ENCODE measurements around the gene NTNG1.

Gene NTNG1

GRCh38 chr1:107344268-107344760, 203.5 kb downstream of the NTNG1 start:
- DNase-seq: no peak

GRCh38 chr1:107344836-107345235, 204.0 kb downstream of the NTNG1 start:
- DNase-seq: no peak

DNA sequence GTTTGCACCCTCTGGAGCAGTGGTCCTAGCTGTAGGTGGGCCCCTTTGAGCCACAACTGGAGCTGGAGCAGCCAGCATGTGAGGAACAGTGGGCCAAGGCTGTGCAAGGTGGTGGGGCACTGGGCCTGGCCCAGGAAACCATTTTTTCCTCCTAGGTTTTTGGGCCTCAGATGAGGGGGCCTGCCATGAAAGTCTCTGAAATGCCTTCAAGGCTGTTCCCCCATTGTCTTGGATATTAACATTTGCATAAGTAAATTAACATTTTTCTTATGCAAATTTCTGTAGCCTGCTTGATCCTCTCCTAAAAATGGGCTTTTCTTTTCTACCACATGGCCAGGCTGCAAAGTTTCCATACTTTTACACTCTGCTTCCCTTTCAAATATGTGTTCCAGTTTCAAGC, 212.0 kb downstream of the NTNG1 start:
- no peak for DNase-seq

DNA sequence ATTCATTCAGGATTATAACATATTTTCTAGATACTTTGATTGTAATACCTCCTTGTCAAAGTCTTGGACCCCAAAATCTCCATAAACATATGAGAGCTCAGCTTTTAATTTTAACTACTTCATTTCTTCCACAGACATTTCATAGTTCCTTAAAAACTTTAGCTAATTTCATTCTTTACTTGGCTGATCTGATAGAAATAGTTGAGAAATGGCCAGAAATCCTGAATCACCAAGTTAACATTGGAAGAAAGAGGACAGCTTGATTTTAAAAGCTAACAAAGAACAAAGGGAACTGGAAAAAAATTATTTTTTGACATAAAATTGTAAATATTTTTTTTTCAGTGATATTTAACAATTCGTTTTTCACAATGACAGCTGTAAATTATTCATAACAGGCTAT, 216.5 kb downstream of the NTNG1 start:
- no peak for DNase-seq

DNA sequence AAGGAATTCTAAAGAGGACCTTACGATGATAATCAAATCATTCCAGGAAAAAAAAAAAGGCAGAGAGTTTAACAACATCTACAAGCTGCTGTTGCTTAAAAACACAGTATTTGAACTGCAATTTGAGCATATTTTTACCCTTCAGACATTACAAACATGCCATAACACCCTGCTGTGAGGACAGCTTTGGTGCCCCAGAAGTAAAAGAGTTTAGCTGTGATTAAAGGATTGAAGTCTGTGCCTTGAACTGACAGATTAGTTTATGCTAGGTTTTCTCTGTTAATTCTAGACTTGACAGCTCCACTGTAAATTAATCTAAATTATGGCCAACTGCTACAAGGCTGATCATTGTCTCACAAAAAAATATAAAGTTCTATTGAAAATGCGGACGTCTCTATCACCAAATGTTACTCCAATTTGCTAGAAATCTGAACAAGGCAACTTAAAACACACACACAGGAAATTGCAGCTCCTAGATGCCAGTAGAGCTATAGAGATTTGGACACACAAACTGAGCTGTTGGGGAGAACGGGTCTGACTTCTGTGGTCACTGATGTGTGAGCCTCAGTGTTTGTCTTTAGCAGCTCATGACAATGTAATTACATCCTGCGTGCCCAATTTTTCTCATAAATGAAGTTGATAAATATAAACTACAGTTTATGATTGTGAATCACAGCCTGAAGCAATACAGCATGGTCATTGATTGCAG, 217.9 kb downstream of the NTNG1 start:
- DNase-seq: no peak

DNA sequence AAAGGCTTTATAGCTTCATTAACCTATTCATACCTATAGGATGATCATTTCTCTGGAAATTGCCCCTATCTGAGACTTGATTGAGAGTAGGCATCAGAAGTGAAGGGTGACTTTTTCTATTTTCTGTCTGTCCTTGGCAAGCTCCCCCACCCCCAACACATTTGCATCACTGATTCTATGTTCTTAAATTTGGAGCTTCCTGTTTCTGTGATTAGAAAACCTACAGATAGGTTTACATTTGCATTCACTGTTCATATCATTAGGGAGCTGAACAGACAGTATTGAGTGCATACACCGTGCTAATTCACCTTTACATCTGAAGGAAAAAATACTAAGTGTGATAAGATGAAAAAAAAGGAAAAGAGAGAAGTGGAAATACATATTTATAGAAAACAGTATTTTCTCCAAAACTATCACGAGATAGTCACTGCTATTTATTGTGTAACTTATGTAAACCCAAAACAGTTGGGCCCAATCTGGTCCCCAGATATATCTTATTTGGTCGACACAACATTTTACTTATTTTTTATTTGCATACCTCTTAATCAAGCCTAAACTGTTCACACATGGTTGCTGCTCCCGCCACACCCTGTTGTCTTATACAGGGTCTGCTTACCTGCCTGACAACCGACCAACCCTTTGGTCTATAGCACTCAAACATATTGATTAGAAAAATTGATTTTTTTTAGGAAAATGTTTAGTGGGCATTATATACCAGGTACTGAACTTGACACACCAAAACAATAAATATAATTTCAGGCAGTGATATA, 218.8 kb downstream of the NTNG1 start:
- no peak for DNase-seq

GRCh38 chr1:107362468-107363140, 221.8 kb downstream of the NTNG1 start:
- DNase-seq: no peak

DNA sequence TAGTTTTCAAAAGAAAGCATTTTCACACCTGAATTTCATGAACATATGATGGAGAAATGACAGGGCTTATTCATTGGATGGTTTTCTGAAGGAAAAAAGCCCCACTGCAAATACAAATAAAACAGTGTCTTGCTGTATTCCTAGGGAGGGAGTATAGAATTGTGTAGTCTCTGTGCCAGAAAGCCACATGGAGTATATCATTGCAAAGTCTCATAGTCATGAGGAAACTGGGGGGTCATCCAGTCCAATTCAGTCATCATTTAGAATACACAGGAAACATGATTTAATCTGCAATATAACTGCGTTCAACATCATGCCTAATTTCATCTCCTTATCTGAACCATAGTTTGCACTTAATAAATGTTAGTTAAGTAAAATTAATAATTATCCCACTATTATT, 222.3 kb downstream of the NTNG1 start:
- no peak for DNase-seq

- DNase-seq: no peak
These were observed 224.8 kb downstream of the NTNG1 start for GRCh38 chr1:107365527-107366240.

GRCh38 chr1:107378426-107378825, 237.6 kb downstream of the NTNG1 start:
- no peak for DNase-seq

- DNase-seq: no peak
These were observed 238.0 kb downstream of the NTNG1 start for GRCh38 chr1:107378866-107379265.

GRCh38 chr1:107379826-107380225, 239.0 kb downstream of the NTNG1 start:
- no peak for DNase-seq

DNA sequence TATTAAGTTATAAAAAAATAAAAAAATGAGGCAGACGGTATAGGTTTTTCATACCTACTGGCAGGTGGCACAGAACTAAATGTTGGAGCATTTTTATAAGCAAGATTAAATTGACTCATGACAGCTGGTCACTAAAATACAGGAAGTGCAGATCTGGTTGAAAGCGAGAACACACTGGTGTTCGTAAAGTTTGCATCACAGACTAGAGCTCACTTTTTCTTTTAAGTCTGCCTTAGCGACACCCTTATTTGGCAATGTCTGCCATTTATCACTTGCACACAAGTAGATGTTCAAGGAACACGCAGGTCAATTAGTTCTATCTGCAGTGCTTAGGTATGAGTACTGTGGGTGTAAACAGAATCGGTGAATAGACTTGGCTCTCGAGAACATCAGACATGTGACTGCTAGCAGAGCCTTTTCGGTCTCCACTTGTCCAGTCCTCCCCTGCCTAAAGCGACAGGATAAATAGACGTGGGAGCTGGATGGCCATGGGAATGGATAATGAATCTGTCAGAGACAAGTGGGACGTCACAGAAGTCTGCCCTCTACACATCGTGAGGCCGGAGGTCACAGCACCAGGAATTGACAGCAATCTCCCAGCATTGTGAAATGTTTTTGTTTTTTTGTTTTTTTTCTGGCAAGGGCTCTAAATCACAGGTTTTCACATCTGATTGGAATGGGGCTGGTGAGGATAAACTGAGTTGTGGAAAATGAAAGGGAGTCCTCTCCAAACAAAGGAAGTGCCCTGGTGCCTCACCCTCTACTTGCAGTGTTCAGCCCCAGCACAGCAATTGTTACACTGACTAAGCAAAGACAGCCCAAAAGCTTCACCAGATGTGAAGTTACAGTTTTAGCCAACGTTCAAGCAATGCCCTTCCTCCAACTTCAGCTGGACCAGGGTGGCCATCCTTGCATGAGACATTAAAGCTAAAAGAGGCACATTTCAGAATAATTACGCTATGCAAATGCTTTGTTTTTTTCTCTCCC, 248.9 kb downstream of the NTNG1 start:
- no peak for DNase-seq

GRCh38 chr1:107394301-107394700, 253.5 kb downstream of the NTNG1 start:
- no peak for DNase-seq

- no peak for DNase-seq
These were observed 260.9 kb downstream of the NTNG1 start for GRCh38 chr1:107401704-107402103.

GRCh38 chr1:107404756-107405155, 263.9 kb downstream of the NTNG1 start:
- DNase-seq: no peak

DNA sequence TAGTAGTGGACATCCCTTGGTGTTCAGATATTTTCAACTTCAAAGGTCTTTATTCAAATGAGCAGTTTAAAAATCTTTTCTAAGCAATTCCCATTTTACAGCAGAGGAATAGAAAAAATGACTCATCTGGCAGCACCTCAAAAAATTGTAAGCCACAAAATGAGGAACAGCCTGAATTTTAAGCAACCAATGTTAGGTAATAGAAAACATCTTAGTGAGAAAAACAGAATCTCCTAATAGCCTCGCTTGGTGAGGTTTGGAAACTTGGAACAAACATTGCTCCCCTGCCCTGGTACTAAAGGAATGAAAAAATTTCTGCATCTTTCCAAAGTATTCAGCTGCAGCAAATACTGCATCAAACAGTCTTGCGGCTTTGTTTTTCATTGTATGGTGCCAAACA, 264.4 kb downstream of the NTNG1 start:
- DNase-seq: no peak

GRCh38 chr1:107407011-107407410, 266.2 kb downstream of the NTNG1 start:
- no peak for DNase-seq

- DNase-seq: no peak
These were observed 272.7 kb downstream of the NTNG1 start for GRCh38 chr1:107413546-107413945.

DNA sequence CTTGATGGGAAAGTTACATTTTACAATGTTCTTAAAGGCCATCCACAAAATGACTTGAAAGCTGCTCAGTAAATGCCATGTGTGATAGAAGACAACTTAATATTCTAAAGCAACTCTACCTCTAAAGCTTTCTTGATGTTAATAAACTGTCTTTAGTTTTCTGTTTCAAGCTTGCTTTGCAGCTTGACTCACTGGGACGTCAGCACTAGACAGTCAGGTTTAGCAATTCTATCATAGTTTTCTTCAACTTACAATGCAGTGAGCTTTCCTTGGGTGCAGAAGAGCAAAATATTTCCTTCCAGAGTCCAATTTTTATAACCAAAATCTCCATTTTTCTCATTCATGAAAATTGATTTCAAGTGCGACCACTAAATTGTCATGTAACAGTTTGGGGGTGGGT, 273.1 kb downstream of the NTNG1 start:
- DNase-seq: no peak

DNA sequence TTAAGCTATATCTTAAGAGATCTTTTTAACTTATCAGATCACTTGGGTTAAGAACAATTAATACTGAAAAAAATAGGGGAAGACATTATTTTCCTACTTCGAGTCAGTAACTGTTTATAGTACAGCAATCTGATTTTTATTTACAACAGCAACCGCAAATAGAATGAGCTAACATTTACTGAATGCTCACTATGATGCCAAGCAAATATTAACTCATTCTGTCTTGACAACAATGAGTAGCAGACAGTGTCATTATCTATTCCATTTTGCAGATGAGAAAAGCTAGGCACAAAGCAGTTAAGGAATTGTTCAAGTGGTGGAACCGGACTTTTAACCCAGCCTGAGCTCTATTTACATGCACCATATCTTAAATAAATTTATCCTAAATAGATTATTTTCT, 273.7 kb downstream of the NTNG1 start:
- DNase-seq: no peak

GRCh38 chr1:107415241-107415640, 274.4 kb downstream of the NTNG1 start:
- DNase-seq: no peak
